IPS-NIHi7 (cell line): ENCODE measurements around the gene CCNF.

Experiments used
- DNase-seq: peaks from one replicate; pipeline ENCODE4 v3.0.0; 2012; ENCODE audit warnings: mixed read lengths; ENCODE audit errors: extremely low spot score

Gene CCNF

DNA sequence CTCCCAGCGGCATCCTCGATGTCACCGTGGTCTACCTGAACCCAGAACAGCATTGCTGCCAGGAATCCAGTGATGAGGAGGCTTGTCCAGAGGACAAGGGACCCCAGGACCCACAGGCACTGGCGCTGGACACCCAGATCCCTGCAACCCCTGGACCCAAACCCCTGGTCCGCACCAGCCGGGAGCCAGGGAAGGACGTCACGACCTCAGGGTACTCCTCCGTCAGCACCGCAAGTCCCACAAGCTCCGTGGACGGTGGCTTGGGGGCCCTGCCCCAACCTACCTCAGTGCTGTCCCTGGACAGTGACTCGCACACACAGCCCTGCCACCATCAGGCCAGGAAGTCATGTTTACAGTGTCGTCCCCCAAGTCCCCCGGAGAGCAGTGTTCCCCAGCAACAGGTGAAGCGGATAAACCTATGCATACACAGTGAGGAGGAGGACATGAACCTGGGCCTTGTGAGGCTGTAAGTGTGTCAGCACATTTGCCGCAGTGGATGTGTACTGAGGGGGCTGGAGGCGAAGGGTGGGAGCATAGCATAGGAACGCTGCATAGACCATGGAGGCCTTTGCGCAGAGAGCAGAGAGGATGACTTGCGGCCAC lies 27.4 kb downstream of the CCNF start:
- DNase-seq = no peak

DNA sequence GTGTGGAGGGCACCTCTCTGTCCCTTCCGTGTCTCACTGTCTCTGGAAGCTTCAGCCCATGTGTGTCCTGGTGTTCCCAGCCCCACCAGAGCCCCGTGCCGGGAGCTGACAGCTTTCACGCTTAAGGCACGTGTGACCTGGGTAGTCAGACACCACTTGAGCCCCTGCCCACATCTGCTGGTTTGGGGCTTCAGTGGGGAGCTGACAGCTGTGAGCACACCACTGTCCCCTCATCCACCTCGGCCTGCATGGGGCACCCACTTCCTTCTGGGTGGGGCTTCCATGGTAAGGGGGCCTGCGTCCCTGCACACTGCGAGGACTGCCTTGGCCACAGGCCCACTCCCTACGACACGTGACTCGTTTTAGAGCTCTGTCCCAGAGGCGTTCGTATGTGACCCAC lies 28.0 kb downstream of the CCNF start:
- DNase-seq = no peak

DNA sequence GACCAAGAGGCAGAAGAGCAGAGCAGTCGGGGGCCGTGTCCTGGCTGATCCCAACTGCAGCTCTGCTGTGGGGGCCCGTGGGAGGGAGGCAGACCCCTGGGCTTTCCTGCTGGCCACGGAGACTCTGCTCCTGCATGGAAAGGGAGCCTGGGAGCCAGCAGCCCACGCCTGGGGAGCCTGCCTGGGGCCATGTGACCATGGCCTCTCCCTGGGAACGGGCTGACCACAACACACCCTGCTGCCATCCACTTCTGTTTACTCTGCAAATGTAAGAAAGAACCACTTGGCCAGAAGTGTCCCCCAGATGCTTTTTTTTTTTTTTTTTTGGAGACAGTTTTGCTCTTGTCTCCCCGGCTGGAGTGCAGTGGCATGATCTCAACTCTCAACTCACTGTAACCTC lies 28.7 kb downstream of the CCNF start:
- no peak for DNase-seq

DNA sequence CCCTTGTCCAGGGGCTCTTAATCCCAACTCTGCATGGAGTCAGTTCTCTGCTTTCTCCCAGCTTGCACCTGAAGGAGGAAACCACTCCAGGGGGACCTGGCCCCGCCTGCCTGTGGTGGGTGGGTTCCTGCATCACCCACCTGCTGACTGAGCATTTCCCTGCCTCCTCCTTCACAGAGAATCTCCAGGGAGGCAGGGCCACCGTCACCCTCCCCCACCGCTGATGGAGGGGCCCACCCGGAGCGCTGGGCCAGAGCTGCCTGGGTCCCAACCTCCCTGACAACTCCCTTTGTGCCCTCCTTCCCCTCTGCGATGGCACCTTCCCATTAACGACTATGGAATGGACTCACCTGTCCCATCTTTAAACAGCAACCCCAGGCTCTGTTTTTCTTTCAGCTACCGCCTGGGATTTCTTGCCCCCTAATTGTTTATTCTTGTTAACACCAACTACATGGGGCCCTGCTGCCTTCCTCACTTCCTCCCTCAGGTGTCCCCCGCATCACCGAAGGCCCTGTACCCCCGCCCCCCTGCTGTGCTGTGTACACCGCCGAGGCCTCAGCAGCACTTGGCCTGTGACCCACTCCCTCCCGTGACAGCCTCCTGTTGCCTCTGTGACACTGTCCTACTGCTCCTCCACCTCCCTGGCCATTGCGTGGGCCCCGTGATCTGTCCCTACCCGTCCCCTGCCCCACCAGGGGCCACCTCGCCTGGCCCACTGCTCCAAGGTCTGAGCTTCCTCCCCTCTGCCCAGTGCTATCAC lies 29.8 kb downstream of the CCNF start:
- peak; percentile 31 for DNase-seq

DNA sequence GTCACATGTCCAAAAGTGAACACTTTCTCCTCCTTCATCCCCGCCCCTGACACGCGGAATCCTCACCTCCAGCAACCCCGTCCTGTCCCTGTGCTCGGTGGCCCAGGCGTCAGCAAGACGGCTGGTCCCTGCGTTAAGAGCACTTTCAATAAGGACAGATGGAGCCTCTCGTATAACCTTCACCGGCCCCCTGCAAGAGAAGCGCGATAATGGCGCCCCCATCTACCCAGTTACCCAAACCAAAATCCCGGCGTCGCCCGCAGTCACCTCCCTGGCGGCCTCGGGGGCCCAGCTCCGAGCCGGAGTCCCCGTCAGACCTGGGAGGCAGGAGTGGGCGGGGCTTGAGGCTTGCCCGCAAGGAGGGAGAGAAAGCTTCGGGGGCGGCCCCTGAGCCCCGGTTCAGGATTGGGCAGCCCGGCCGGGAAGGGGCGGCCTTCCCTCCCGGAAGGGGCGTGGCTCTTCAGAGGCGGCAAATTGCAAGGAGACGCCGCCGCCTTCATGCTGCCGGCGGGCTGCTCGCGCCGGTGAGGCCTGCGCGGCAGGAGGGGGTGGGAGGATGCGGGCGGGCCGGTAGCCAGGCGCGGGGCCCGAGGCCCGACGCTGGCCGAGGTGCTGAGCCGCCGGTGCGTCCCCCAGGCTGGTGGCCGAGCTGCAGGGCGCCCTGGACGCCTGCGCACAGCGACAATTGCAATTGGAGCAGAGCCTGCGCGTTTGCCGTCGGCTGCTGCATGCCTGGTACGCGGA lies 30.6 kb downstream of the CCNF start, which contains the start of gene TEDC2:
Gene TEDC2 (plus strand): TSS at position 463 of the 744 bp plus-strand sequence. CDS start 36 bp downstream, at position 499.
- DNase-seq = peak; percentile 100

DNA sequence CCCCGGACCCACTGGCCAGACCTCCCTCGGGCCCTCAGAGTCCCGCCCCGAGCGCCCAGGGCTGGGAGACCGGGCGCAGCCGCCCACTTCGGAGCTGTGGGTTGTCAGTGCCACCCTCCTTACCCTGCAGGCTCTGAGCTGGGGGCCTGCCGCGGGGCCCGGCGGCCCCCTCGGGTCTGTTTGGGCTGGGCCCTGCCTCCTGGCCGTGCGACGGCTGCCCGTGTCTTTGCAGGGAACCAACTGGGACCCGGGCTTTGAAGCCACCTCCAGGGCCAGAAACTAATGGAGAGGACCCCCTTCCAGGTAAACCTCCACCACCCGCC lies 31.1 kb downstream of the CCNF start:
- DNase-seq = no peak

DNA sequence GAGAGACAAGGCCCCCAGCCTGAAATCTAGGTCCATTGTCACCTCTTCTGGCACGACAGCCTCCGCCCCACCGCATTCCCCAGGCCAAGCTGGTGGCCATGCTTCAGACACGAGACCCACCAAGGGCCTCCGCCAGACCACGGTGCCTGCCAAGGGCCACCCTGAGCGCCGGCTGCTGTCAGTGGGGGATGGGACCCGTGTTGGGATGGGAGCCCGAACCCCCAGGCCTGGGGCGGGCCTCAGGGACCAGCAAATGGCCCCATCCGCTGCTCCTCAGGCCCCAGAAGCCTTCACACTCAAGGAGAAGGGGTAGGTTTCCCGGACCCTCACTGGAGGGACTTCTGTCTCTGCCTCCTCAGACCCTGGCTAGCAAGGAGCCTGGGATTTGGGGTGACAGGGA lies 31.7 kb downstream of the CCNF start:
- no peak for DNase-seq

DNA sequence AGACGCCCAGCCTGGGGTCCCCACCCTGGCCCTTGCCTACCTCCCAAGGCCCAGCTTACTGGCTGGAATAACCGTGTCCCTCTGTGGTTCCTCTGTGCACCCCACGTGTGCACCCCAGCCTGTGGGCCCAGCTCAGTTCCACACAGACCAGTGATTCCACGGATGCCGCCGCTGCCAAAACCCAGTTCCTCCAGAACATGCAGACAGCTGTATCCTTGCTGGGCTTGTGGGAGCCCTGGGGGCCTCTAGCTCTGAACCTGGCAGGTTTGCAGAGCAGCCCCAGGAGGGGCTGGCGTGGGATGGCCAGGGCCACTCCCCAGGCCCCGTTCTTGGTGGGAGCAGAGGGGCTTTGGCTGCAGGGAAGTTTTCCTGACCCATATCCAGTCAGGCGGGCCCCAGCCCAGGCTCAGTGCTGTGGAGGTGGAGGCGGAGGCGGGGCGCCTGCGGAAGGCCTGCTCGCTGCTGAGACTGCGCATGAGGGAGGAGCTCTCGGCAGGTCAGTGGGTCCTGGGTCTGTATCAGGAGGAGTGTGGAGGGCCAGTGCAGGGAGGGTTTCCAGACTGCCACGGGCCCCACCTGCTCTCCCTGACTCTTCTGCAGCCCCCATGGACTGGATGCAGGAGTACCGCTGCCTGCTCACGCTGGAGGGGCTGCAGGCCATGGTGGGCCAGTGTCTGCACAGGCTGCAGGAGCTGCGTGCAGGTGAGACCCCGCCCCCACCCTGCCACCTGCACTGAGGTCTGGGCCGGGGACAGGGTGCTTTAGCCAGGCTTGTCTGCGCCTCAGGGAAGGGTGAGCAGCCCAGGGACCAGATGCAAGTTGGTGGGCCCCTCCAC lies 33.0 kb downstream of the CCNF start:
- DNase-seq = no peak

DNA sequence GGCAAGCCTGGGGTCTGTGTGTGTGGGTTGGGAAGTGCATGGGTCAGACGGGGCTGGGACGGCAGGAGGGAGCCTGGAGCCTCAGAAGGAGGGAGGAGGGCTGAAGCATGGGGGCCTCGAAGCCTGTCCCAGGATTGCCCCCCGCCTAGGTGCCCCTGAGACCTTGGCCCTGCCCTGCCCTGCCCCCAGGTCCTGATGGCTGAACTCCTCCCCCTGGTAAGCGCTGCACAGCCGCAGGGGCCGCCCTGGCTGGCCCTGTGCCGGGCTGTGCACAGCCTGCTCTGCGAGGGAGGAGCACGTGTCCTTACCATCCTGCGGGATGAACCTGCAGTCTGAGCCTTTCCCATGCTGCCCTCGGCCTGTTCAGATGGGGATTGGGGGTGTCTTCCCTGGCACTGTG lies 35.1 kb downstream of the CCNF start:
- no peak for DNase-seq

DNA sequence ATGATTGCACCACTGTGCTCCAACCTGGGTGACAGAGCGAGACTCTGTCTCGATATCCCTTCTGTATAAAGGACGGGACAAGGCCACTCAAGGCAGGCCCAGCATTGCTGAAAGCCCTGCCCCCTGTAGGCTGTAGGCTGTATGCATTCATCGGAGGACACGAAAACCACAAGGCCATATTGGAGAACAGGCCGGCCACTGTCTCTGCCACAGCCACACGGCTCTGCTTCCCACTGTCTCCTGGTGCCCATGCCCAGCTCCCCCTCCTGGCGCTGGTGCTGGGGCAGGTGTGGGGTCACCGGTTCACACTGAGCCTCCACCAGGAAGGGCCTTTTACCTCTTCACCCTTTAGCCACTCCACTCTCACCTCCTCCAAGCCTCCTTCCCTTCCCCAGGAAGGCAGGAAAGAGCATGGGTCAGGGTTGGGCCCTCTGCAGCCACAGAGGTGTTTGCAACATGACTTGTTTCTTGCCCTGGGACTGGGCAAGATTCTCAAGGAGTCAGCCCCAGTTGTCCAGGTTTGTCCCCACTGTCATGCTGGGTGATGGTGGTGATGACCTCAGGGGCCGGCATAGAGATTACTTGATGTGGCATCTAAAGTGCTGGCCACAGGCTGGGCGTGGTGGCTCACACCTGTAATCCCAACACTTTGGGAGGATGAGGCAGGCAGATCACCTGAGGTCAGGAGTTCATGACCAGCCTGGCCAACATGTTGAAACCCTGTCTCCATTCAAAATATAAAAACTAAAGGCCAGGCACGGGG lies 36.6 kb downstream of the CCNF start:
- no peak for DNase-seq

DNA sequence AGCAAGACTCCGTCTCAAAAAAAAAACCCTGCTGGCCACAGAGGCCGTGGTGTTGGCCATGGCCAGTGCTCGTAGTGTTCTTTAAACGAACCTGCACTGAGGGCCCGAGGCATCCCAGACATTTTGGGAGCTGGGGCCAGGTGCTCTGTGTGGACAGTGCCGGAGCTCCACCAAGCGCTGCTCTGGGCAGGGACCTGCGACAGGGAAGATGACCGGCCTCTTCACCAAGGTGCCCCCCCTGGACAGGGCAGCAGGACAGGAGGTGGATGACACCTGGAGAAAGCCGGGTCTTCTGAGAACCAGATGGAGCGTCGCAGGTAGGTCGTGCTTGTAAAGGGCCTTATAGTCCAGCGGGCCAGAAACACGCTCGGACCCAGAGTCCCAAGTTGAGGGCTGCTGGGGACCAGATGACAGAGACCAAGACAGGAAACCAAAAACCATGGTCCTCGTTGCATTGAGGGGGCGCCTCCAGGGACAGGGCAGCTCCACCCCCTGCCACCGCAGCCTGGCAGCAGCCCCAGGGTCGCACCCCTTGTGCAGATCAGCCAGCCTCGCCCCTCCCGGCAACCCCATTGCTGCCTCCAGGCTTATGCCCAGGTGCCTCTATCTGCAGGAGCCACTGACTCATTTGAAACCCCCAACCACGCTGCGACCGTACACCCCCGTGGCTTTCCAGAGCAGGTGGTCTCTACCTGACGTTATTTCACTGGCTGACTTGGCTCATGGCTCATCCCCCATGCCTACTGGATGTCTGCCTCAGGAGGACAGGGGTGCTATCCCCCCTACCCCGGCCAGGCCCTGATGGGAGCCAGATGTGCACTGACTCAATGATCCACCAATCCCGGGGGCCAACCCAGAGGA lies 37.6 kb downstream of the CCNF start:
- DNase-seq = no peak

DNA sequence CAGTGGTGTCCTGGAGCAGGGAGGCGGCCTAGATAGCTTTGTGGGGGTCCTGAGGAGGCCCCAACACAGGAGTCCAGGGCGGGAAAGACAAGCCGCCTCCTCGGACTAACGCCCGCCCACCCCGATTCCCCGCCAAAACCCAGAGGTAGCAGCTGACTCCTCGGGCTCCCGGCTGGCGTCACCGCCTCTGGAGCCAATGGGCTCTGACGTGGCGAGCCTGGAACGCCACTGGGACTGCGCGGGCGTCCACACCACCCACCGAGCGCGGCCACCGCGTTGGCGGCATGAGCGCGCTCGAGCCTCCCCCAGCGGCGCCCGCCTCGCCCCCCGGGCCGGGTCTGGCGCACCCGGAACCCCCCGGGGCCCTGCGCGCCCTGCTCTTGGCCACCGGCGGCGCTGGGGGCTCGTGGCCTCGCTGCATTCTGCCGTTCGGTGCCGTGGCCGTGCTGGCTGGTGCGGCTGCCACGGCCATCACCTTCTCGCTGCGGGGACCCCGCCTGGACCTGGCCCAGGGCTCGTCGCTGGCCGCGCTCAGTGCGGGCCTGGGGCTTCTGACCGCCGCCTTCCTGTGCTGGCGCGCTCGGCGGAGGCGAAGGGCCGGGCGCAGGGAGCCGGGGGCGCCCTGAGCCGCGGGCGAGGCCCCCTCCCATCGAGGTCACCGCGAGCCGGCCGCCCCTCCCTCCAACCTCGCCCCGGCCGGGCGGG lies 38.4 kb downstream of the CCNF start:
- DNase-seq = peak; percentile 83

DNA sequence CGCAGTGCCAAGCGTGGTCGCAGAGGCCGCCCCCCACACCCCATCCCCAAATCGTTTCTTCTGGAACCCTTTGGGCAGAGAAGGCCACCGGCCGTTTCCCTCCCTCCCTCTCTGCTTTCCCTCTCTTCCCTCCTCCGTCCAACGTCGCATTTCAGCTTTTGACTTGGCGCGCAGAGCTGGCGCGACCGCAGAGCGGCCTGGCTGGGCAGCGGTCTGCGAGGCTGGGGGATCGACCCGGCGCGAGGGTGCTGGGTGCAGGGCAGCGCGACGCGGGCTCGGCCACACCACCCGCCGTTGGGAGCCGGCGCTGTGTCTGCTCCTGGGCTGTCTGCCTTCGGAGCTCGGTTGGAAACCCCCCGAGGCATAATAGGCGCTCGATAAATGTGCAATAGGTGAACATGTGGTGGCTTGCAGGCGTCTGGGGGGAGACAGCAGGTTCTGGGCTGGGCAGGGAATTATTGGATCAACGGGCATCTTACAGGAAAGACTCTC lies 39.0 kb downstream of the CCNF start:
- DNase-seq = no peak

DNA sequence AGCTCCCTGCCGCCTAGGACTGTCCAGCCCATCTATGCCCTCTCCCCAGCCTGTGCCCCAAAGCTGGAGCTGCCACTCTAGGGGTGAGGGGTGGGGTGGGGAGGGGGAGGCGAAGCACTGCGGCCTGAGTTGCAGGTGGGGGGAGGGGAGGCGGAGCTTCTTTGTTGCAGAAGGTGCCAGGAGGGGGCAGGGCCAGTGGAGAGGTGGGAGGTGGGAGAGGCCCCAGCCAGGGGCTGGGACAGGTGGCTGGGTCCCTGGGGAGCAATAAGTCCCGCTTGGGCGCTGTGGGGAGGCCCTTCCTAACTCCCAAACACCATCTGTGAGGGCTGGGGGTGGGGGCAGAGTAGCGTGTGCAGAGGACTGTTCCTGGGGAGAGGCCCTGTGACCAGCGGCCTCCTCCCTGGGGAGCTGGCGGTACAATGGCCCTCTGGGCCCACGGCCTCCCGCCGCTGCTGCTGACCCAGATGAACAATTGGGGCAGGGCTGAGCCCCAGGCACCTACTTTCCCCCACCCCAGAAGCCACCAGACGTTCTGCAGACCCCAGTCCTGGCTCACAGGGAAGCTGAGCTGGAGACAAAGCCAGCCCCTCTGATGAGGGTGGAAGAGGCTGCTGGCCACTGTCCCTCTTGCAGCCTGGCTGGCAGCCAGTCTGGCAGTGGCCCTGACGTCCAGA lies 39.6 kb downstream of the CCNF start:
- DNase-seq = peak; percentile 41

DNA sequence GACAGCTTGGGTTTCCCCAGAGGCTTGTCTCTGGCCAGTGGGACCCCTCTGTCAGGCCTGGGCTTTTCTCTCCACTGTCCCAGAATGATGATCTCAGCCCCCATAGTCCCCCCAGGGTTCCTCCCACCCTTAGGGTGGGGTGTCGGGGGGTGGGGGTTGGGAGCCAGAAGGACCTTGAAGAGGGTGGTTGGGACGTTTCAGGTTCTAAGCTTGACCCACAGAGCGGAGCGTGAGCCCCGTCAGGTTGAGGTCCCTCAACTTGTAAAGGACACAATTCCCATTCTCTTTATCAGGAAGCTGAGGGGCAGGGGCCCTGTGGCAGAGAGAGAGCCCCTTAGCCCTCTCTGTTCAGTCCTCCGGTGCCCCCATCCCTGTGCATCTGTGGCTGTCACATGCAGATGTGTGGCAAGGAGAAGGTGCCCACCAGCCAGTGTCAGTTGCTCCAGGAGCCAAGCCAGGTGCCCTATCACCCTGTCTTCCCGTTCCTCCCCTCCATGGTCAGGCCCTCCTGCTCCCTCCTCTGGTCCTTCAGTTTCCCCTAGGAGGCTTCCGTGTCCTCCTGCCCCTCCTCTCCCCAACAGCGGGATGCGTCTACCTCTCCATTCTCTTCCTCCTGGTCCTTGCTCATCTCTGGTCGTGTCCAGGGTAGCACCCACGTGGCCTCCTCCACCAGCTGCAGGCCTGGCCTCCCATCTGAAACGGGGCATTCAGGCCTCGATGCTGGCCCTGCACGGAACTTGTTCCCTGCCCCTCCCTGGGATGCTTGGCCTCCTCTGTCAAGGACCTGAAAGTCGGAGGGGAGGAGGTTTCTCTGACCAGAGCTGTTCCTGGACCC lies 40.4 kb downstream of the CCNF start:
- no peak for DNase-seq

DNA sequence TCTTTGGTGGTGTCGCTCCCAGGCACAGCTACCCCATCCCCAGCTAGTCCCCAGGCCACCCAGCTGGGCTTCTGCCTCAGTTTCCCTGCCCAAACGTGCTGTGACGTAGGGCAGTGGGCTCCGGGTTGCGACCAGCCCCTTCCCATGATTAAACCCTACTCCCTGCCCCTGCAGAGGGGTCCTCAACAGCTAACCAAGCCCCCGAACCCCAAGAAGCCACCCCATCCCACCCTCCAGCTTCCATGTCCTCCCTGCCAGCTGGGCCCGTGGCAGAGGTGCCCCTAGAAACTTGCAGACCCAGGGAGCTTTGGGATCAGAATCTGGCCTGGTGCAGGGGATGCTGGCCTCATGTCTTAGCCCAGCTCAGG lies 41.0 kb downstream of the CCNF start:
- no peak for DNase-seq

DNA sequence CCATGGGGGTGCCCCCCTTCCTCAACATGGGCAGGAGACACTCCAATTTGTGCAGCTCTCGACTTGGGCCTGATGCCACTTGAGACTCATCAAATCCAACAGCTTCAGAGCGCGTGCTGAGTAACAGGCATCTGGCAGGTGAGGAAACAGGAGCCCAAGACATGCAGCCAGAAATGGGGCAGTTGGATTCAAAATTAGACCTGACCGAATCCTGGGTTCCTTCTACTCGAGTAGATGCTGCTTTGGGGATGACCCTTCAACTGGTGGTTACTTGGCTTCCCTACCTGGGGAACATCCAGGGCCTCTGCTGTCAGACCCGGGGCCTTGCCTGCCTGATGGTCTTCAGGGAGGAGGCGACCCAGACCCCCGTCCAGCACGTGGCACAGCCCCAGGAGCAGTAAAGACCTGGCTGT lies 41.4 kb downstream of the CCNF start:
- DNase-seq = no peak

DNA sequence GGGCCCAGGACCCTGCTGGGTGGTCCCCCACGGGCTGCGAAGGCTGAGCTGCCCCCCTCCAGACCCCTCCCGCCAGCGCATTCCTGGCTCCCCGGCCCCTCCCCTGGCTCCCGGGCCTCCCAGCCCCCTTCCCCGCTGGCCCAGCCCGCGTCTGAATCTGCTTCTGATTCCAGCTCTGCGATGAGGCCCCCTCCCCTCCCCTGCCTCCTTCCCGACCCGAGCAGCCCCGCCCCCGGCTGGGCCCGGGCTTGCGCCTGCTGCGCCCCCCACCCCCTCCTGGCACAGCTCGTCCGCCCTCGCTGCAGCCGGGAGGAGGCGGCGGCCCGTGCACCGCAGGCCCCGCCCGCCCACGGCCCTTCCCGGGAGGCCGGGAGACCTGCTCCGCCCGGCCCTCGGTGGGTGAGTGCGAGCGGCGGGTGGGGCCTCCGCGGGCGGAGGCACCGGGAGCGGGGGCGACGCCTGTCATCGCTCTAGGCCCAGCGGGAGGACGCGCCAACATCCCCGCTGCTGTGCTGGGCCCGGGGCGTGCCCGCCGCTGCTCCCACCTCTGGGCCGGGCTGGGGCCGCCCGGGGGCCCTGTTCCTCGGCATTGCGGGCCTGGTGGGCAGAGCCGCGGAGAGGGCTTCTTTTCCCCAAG lies 41.9 kb downstream of the CCNF start, which contains the start of gene NTN3:
Gene NTN3 (plus strand): TSS at position 282 of the 637 bp plus-strand sequence. CDS start 405 bp downstream, outside the sequence.
- peak; percentile 76 for DNase-seq
